Skeletal muscle tissue (tissue), 4 donors: ENCODE measurements around the gene BEGAIN. TPM values are rescaled to one million over a fixed set of nuclear protein-coding genes. Genes with fewer than 3 reads are reported as not detected.

ENCODE experiments used
- H3K27ac ChIP-seq: one replicate; pipeline ENCODE4 v1.7.0; 2013; ENCODE audit warnings: mild to moderate bottlenecking, low read depth, low read length, inconsistent platforms
- H3K27me3 ChIP-seq, 3 donors: one replicate each; pipeline ENCODE4 v1.7.0; 2013; ENCODE audit warnings: low read length in 3 of 3; ENCODE audit not compliant: control insufficient read depth in 3 of 3, insufficient read depth in 3 of 3
- H3K36me3 ChIP-seq, 3 donors: one replicate each; pipeline ENCODE4 v1.7.0; 2013; ENCODE audit warnings: low read length in 3 of 3; ENCODE audit not compliant: control insufficient read depth in 3 of 3, insufficient read depth in 3 of 3
- H3K4me1 ChIP-seq, 3 donors: one replicate each; pipeline ENCODE4 v1.7.0; 2013; ENCODE audit warnings: low read length in 3 of 3, mild to moderate bottlenecking in 3 of 3; ENCODE audit not compliant: control insufficient read depth in 3 of 3, insufficient read depth in 3 of 3
- H3K4me3 ChIP-seq, 3 donors: one replicate each; pipeline ENCODE4 v1.7.0; 2013; ENCODE audit warnings: low read length in 3 of 3
- H3K9ac ChIP-seq, 3 donors: one replicate each; pipeline ENCODE4 v1.7.0; 2013; ENCODE audit warnings: low read length in 3 of 3, mild to moderate bottlenecking in 3 of 3, moderate library complexity in 2 of 3, low read depth in 1 of 3
- H3K9me3 ChIP-seq, 3 donors: one replicate each; pipeline ENCODE4 v1.7.0; 2013; ENCODE audit warnings: low read length in 3 of 3; ENCODE audit not compliant: control insufficient read depth in 3 of 3
- total RNA-seq: library from RNA; depleted of rRNA; stranded (reverse); fragments of >200 nt; gene quantifications from one replicate; pipeline ENCODE4 v1.2.3, GENCODE V29; 2014
- donor health status: Osteomylitis.

BEGAIN gene
- total RNA-seq, 1 donor from 2014 or later: 1.0 TPM

DNA sequence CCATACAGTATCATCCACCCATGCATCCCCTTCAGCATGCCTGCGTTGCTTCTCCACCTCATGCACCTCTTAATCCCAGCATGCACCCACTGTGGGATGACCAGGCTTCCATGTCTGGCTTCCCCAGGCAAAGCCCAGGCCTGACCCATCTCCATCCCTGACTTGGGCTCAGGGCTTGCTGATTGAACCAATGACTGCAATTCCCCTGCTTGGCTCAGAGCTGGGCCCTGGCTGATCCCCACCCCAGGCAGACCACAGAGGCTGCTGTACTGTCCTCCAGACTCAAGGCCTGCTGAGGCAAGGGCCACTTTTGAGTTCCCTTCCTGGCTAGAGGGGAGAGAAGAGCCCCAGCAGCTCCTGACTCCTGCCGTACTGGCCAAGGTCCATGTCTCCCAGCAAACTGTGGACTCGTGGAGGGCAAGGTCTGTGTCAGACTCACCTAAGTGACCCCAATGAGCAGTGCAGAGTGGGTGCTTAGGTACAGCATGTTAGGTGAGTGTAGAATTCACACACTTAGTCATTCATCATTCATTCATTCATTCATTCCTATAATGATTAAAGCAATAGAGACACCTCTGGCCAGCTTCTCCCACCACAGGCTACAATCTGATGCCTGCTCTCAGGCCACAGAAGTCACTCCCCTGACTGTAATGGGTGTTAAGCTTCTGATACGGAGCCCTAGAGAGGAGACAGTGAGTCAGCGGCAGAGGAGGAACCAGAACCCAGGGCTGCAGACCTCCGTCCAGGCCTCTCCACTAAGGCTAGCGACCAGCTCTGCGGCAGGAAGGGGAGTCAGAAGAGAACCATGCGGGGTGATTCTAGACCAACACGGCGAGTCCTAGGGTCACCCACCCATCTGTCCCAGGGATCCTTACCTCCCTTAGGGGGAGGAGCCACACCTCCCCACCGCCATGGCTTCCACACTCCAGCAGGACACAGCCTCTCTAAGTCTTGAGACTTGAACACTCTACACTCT lies 2.9 kb downstream of the BEGAIN start:
- Histone ChIP-seq H3K36me3 (no peaks in the 10 kb centered on the region), H3K9me3 (no peaks in the 10 kb centered on the region), H3K9ac (no peak overlapping the region), H3K4me3 (no peak overlapping the region), H3K27ac (no peak overlapping the region), H3K27me3 (peaks cover 19 to 26% (median 23%) of the 10 kb centered on the region in 3 donors), H3K4me1 (peaks cover 3 to 5% (median 4%) of the 10 kb centered on the region in 3 donors)

DNA sequence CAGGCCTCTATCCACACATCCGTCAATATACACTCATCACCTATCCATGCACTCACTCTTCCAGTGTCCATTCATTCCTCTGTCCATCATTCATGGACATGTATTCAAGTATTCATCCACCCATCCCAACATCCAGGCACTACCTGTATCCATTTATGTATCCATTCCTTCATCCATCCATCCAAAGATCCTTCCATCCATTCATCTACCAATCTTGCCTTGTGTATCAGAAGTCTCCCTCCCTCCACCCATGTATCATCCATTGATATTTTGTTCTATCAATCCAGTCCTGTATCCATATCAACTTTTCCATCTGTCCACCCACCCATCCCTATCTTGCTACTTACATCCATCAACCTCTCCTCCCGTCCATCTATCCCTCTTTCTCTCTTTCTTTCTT lies 4.0 kb downstream of the BEGAIN start:
- Histone ChIP-seq H3K4me3 (no peak overlapping the region), H3K9ac (no peak overlapping the region), H3K27ac (no peak overlapping the region), H3K9me3 (no peaks in the 10 kb centered on the region), H3K4me1 (peaks cover 3 to 5% (median 4%) of the 10 kb centered on the region in 3 donors), H3K36me3 (no peaks in the 10 kb centered on the region), H3K27me3 (peaks cover 10 to 19% (median 17%) of the 10 kb centered on the region in 3 donors)

DNA sequence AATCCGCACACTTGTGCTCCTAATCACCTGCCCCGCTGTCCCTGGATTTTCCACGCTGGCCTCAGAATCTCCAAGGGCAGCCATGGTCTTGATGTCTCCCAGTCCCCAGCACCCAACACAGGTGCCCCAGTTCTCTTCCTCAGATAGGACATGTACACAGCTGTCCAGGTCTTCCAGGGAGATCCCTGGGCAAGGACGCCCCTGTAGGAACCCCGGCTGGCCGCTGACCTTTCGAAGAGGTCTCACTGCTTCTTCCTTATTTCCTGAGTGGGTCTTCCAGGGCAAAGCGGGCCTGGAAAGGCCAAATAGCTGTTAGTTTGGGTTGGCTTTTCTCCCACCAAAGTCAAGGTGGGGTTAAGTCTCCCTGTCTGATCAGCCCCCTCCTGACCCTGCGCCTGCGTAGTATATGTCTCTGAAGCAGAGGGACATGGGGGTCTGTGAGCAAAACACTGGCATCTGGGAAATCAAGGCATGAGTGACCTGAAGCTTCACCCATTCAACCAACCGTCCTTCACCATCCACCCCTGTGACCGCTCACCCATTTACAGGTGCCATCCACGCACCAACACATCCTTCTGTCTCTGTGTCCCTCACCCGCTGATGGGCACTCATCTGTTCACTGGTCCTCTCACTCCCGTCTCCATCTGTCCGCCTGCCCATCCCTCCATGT lies 4.6 kb downstream of the BEGAIN start:
- Histone ChIP-seq H3K9me3 (no peaks in the 10 kb centered on the region), H3K36me3 (no peaks in the 10 kb centered on the region), H3K27me3 (peaks cover 4 to 13% (median 11%) of the 10 kb centered on the region in 3 donors), H3K27ac (no peak overlapping the region), H3K9ac (no peak overlapping the region), H3K4me3 (no peak overlapping the region), H3K4me1 (peaks cover 0 to 5% (median 3%) of the 10 kb centered on the region in 3 donors)

DNA sequence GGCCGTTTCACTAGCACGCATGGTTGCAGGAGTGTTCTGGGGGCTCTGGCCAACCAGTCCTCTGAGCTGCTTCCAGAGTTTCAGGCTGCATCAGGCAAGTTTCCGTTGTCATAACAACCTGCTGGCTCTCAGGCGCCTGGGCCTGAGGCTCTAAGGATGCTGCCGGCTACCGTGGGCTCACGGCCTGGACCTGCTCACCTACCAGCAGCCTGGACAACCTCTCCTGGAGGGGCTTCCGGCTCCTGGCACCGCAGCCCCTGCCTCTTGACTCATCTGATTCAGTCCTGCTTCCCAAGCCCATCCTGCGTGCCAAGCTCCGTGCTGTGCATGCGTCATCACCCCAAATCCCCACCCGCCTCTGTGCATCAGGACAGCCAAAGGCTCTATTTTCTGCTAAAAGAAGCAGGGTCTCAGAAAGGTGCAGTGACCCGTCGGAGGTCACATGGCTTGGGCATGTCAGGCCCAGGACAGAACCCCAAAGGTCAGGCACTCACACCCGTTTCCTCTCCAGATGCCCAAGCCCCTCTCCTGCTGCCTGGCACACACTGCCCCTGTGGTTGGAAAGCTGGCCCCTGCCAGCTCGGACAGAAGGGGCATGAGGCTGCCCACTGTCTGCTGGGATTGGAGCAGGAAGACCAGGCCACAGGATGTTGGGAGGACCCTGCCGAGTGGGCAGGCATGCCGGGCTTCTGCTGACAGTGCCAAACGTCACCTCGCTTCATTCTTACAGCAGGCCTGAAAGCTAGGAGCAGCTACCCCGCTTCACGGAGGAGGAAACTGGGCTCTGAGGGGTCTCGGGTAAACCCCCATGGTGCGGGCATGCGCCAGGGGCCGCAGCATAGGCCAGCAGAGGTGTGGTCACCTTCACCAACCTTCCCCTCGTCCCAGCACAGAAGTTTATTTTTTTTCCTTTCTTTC lies 5.7 kb downstream of the BEGAIN start:
- no peaks in the 10 kb centered on the region for H3K36me3 ChIP-seq
- H3K4me1 ChIP-seq: peaks cover 0 to 3% (median 3%) of the 10 kb centered on the region in 3 donors

DNA sequence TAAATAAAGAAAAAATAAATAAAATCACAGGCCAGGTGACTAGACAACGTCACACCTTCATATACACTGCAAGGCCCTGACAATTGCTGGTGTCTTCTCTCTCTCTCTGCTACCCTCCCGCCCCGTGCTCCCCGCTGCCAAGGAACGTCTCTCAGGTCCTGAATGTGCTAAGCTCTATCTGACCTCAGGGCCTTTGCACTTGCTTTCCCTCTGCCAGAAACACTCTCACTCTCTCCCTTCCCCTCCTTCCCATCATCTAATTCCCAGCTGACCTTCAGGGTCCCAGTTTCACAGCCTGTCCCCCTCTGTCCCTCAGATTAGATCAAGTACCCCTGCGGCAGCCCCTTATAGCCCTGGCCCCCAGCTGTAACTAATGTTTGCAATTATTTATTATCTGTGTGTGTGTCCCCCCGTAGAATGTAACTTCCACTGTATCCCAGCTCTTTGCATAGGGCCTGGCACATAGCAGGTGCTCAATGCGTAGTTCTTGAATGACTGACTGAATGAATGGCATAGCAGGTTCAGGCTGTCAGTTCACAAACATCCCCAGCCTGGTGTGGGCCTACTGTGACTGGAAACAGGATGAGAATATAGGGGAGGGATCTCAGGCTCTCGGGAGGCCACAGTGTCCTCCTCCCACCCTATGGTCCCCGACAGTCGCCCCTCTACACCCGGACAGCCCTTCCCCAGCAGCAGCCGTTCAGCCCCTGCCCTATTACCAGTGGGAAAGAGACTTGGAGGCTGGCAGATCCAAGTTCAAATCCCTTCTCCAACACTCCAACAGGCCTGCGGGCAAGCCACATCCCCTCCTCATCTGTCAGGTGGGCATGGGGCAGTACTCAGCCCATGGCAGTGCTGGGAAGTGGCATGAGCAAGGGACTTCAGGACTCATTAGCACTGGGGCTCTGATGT lies 6.6 kb downstream of the BEGAIN start:
- H3K9me3 ChIP-seq: no peaks in the 10 kb centered on the region

More for the DNA sequence above, 5.7 kb downstream of the BEGAIN start:
- Histone ChIP-seq H3K27me3 (peaks cover 2 to 8% (median 8%) of the 10 kb centered on the region in 3 donors), H3K4me3 (no peak overlapping the region), H3K9me3 (no peaks in the 10 kb centered on the region), H3K27ac (no peak overlapping the region), H3K9ac (no peak overlapping the region)

DNA sequence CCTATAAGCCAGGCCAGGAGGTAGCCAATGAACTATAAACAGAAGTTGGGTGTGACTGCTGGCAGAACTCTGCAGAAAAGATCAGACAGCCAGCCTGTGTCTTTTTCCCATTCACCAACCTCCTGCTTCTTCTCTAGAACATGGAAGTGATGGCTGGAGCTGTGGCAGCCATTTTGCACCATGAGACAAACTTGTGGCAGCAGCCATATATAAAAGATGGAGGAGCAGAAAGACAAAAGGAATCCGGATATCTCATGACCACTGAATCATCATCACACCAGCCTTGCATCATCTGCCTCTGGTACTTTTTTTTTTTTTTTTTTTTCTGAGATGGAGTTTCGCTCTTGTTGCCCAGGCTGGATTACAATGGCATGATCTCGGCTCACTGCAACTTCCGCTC lies 8.7 kb downstream of the BEGAIN start:
- Histone ChIP-seq H3K4me1 (no peaks in the 10 kb centered on the region), H3K4me3 (no peak overlapping the region), H3K27me3 (peaks cover 0 to 5% (median under 1%) of the 10 kb centered on the region in 3 donors), H3K9ac (no peak overlapping the region), H3K36me3 (no peaks in the 10 kb centered on the region), H3K9me3 (no peaks in the 10 kb centered on the region), H3K27ac (no peak overlapping the region)

More for the DNA sequence above, 6.6 kb downstream of the BEGAIN start:
- Histone ChIP-seq H3K9ac (no peak overlapping the region), H3K4me3 (no peak overlapping the region), H3K27ac (no peak overlapping the region), H3K27me3 (no peaks in the 10 kb centered on the region), H3K36me3 (no peaks in the 10 kb centered on the region), H3K4me1 (no peaks in the 10 kb centered on the region)

DNA sequence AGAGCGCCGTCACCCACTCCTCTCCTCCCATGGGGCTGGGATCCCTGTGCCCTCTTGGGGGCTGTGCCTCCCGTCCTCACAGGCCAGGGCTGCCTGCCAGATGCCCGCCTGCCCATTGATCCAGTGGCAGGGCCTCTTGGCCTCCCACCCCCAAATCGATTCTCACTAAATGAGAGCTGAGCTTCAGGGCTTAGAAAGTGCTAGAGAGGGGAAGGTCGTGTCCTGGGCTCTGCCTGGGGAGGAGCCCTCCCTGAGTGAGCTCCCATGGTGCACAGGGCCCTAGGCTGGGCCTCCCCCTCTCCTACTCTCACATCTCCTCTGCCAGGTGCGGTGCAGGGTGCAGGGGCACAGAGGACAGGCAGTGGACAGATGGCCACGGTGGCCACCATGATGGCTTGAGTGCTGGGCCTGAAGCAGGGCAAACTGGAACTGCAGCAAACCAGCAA lies 9.2 kb downstream of the BEGAIN start:
- Histone ChIP-seq H3K27ac (no peak overlapping the region), H3K36me3 (no peaks in the 10 kb centered on the region), H3K4me1 (no peaks in the 10 kb centered on the region), H3K4me3 (no peak overlapping the region), H3K27me3 (peaks cover 0 to 9% (median 4%) of the 10 kb centered on the region in 3 donors), H3K9ac (no peak overlapping the region), H3K9me3 (no peaks in the 10 kb centered on the region)

DNA sequence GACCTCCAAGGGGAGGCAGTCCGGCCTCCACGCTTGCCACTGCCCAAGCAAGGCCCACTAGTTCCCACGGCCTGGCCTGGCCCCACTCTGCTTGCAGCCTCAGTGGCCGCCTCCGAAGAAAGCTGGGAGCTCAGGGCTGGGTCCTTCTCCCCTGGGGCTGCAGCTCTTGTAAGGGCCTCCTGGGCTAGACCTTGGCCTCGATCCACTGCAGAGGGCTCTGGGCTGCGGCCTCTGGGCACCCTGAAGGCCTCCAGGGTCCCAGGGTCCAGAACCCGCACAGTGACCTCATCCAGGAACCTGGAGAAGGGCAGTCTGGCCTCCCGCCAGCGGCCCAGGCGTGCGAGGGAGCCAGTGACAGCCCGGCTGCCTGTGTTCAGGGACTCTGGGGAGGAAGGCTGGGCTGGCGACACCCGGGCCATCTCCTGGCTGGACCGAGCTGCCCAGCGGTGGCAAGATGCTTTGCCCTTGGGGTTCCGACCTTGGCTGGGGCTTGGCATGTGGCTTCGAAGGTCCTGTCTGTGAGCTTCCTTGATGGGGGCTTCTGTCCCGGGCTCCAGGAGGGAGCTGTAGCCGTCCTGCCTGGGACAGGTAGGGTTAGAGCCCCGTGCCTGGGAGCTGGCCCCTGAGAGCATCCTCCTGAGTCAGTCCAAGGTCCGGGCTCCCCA lies 9.8 kb downstream of the BEGAIN start:
- no peaks in the 10 kb centered on the region for H3K9me3 ChIP-seq
- H3K27me3 ChIP-seq: peaks cover 4 to 14% (median 6%) of the 10 kb centered on the region in 3 donors

More for the DNA sequence above, 9.8 kb downstream of the BEGAIN start:
- no peaks in the 10 kb centered on the region for H3K4me1 ChIP-seq
- no peak overlapping the region for H3K27ac ChIP-seq
- no peak overlapping the region for H3K4me3 ChIP-seq
- H3K9ac ChIP-seq: no peak overlapping the region
- no peaks in the 10 kb centered on the region for H3K36me3 ChIP-seq
